GM21825 (cell line): ENCODE data around the gene RFX7.
"Not testable (repeated sequence)": the region's sequence is repeated elsewhere in the genome, so short reads cannot be mapped to it uniquely, and the experiment has no call there.

ENCODE experiments used
- ATAC-seq: cut with Tn5 transposase; IDR thresholded peaks from one replicate; pipeline ENCODE4 v1.9.1; 2021; ENCODE audit warnings: mild to moderate bottlenecking, moderate library complexity; ENCODE audit not compliant: unreplicated experiment

Gene RFX7

DNA sequence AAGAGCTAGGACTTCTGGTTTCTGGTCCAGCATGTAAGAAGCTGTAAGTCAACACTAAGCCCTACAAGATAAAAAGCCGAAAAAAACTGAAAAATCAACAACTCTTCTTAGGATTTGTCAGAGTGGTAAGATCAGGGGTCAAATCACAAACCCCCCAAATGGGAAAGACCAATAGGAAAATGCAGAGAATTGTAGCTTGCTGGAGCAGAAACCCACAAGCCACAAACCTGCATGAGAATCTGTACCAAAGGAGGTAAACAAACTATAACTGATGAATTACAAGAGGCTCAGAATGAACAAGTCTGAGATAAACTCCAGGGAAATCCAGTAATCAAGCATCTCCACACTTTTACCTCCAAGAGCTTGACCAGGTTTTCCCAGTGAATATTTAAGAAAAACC is 36.0 kb downstream of the RFX7 start:
- ATAC-seq = no peak

DNA sequence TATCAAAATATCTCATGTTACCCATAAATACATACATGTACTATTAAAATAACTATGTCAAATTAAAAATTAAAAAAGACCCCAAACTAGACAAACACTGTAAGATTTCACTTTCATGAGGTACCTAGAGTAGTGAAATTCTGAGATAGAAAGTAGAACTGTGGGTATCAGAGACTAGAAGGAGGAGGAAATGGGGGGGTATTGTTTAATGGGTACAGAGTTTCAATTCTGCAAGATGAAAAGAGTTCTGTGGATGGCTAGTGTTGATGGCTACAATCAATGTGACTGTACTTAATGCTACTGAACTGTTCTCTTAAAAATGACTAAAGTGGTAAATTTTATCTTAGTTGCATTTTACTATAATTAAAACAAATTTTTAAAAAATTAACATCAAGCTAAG is 36.6 kb downstream of the RFX7 start:
- ATAC-seq = peak; percentile 62

DNA sequence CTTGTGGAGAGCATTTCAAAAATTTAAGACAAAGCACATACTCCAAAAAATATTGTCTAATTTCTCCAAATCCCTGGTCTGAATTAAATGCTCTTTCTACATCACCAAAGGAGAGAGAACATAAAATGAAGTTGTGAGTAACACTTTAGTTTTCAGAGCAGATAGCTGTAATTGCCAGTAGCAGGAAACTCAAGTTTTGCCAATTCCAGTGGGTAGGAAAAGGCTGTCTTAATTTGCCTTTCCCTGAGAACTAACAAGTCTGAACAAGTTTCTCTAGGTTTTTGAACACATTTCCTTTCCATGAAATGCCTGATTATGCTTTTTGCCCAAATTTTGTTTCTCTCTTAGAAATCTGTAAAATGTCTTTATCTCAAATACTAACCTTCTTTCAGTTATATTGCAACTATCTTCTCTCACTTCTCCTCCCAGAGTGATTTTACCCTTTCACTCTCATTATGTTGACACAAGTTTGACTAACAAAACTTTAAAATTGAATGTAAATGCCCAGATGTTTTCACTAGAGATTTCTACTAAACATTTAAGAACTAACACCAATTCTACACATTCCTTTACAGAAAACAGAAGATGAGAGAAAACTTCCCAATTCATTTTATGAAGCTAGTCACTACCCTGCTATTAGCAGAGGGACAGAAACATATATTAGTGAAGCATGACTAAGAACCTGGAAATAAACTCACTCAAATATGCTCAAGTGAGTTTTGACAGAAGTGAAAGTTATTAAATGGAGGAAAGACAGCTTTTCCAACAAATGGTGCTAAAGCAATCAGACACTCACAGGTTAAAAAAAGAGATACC is 38.4 kb downstream of the RFX7 start:
- no peak for ATAC-seq

DNA sequence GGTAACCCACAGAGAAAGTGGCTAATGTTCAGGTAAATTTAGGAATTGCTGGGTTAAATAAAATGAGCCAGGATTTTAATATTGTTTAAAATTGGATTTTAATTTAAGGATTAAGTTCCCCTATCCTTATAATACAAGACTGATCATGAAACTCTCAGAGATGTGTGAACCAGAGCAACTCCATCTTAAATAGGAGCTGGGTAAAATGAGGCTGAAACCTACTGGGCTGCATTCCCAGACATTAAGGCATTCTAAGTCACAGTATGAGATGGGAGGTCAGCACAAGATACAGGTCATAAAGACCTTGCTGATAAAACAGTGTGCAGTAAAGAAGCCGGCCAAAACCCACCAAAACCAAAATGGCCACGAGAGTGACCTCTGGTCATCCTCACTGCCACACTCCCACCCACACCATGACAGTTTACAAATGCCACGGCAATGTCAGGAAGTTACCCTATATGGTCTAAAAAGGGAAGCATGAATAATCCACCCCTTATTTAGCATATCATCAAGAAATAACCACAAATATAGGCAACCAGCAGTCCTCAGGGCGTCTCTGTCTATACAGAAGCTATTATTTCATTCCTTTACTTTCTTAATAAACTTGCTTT is 40.3 kb downstream of the RFX7 start:
- ATAC-seq = not testable (repeated sequence)

DNA sequence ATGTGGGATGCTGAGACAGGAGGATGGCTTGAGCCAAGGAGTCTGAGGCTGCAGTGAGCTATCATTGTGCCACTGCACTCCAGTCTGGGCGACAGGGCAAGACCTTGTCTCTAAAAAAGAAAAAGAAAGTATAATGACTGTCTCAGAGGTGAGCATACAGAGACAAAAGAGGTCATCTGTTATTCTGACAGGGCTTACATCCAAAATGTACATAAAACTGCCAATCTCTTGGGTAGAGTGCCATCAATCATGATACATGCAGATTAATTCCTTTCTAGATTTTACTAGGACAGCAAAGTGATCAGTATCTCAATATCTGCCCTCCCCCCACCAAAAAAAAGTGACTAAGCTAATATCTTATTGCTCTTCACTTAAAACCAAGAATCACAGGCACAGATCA is 41.0 kb downstream of the RFX7 start:
- ATAC-seq = no peak

DNA sequence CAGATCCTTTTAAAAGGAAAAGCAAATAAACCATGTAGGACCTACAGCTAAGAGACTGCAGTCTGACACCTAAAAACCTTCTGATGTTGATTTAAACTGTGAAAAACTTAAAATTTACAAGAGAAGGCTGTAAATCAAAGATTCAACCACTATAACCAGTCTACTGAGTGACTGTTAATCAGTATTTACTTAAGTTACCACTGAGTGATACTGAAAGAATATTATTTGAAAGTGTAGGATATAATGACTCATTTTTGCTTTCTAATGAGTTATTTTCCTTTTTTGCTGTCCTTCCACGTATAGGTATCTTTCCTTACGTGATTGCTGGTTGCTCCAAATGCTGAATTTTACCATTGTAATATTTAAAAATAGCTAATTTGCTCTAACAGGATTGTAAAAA is 44.6 kb downstream of the RFX7 start:
- ATAC-seq = no peak

DNA sequence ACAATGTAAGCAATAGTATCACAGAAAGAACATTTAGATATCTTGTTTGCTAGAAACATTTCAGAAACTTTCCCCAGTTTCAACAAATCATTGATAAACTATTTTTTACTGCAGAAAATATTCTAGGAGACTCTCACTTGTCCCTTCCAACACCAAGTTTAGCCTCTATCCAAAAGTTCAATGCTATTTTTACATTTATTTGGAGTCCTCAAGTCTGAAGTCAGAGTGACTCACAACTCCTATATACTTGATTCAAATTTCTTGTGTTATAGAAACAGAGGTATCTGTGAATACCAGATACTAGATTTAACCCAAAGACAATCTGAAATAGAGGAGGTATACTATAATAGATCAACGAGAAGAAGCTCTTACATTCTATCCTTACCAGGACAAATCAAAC is 49.6 kb downstream of the RFX7 start:
- no peak for ATAC-seq

DNA sequence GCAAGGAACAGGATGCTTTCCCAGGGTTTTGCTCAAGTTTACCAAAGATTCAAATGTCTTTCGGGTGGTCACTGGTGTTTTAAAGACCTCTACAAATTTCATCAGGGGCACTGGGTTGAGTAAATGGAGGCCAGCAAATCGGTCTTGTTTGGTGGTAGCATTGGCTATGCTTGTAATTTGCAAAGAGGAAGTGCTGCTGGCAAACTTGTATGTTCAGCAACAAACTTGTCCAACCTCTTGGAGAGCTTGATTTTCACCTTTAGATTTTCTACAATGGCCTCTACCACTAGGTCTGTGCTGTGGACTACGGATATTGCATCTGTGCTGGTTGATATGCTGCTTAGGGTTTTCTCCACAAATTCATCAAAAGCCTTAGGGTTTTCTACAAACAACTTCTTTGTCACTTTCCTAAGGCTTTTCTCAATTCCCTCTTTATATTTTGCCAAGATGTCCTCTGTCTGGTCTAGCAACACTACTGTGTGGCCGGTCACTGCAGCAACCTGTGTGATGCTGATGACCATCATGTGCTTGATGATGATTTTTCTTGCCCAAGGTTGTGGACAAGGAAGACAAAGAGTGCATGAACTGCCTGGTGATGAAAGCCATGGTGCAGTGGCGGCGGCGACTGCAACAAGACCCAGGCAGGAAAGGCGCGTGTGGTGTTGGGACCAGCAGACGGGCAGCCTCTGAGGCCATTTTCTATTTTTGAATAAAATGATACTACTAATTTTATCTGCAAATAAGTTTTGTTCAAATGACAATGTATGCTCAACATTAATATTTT is 50.8 kb downstream of the RFX7 start:
- ATAC-seq = no peak

DNA sequence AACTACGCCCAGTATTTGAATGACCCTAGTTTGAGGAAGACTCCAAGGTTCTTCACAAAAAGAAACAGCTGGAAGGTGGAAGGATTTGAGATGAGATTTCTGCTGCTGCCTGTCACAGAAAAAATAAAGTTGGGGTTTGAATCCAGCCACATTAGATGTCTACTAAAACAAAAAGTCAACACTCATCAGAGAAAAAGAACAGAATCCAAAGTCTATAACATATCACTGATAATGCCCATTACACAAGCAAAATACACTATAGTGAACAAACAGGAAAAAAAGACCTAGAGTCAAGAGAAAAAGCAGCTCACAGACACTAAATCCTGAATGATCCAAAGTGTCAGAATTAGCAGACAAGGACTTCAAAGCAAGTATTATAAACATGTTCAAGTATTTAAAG is 56.0 kb downstream of the RFX7 start:
- ATAC-seq = no peak

DNA sequence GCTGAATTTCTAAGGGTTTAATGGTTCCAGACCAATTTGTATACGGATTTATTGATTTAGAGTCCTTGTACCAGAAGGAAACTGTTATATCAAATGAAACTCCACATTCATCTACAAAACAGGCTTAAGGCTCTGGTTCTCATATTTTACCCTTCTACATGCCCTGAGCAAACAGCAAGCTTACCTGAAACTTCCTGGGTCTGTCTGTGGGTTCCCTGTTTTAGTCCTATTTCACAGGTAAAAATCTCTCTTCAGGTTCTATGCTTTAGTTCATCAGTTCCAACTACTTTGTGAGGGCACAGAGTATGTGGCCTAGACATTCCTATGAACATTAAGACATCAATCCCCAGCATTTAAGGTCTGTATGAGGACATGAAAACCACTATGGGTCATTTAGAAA is 57.7 kb downstream of the RFX7 start:
- ATAC-seq = no peak

DNA sequence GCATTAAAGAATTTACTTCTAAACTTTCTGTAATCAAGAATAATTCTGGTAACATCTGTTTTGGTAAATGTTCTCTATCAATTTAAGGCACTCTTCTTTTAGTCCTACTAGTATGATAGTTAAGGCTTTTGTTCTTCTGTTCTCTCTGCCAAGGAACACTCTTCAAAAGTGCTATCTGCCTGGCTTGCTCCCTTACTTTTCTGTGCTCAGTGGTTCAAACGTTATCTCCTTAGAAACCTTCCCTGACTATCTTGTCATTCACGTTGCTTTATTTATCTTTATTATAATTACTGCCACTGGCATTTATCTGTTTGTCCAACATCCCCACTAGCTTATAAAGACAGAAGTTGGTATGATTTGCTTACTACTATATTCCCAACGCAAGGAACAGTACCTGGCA is 59.2 kb downstream of the RFX7 start:
- no peak for ATAC-seq

DNA sequence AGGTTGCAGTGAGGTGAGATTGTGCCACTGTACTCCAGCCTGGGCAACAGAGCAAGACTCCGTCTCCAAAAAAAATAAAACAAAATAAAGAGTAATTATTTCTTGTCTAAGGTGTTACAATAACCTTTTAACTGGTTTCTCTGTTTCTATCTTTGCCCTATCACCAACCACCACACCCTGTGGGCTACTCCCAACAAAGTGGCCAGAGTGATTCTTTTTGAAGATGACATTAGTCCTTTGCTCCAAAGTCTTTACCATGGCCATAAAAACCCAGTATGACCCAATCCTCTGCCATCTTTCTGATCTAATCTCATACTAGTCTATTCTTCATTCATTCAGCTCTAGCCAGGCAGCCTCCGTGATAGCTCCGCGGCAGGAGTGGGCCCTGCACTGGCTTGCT is 62.8 kb downstream of the RFX7 start:
- ATAC-seq = no peak

DNA sequence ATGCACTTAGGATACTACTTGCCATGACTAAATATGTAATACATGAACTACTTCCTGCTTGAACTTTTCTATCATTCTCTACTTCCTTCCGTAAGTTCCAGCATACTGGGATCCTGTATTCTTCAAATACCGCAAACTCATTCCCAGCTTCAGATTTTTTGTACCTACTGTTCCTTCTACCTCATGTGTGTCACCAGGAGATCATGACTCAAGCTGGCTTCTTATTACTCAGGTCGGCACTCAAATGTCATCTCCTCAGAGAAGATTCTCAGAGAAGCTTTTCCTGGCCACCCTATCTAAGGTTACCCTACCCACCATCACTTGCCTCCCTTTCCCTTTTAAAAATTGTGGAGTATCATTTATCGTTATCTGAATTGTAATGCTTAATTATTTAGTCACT is 66.7 kb downstream of the RFX7 start:
- no peak for ATAC-seq

DNA sequence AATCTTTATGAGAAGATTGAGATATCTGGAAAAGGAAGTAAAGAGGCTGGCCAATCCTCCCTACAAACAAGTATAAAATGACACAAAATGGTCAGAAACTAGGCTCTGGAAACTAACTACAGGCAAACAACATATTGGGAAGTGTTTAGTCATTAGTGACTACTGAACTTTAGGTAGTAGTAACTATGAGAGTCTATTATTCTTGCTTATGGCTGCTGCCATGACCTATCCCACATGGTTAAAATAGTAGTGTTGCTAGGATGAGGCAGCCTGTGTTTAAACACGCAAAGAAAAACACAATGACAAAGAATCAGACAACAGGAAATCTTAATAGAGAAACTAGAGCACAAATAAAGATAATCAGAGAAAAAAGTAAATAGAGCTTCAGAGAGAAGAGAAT is 67.9 kb downstream of the RFX7 start:
- no peak for ATAC-seq

DNA sequence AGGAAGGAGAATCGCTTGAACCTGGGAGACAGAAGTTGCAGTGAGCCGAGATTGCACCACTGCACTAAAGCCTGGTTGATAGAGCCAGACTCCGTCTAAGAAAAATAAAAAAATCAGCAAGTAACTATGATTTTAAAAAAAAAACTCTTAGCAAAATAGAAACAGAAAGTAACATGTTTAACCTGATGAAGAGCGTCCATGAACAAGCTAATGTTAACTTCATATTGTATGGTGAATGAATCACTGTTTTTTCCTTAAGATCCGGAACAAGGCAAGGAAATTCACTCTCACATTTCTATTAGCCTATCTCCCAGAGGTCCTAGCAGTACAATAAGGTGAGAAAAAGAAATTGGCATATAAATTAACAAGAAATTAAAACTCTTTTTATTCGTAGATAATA is 69.0 kb downstream of the RFX7 start:
- no peak for ATAC-seq

DNA sequence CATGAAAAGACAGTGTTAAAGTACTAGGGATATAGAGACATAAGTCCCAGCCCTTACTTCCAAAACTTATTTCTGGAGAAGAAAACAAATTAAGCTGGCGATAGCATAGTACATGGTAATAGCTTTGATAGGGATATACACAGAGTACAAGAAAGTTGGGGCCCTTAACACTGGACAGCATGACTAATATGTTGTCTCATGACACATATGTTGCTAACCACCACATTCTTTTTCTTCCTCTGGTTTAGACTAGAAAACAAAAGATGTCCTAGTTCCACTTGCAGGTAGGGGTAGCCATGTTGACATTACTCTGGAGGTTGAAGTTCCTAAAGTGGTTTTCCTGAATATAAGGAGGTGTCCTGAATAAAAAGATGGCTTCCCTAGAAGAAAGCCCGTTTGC is 75.3 kb downstream of the RFX7 start:
- ATAC-seq = no peak

DNA sequence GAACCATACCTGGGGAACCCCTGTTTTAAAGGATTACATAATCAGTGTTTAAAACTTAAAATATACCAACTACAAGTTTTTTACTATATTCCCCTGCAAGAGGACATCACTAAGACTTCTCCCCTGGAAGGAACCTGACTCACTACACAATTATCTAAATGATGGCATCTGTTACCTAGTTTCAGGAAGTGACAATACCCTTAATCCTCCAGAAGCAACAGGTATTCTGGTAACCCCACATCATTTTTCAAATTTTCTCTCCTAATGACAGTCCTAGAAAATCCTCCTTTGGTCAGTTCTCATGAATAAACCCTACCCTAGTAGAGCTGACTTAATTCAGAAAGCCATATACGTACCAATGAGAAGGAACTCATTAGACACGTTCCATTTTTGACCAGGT is 78.4 kb downstream of the RFX7 start:
- ATAC-seq = no peak

DNA sequence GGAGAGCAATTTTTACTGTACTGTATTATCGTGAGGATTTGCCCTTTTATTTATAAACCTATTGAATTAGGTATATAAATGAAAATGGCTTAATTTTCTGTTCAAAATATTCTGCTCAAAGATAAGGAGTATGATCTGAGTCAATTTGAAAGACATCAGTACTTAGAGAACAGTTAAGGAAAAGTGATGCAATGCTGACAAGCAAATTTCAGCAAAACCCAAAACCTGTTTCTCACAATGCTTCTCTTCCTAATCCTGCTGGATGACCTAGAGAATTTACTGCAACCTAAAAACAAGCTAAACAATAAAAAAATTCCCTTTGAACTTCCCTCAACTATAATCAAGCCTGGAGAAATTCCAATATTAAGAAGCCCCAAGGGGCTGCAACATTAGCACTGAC is 82.7 kb downstream of the RFX7 start:
- ATAC-seq = no peak

DNA sequence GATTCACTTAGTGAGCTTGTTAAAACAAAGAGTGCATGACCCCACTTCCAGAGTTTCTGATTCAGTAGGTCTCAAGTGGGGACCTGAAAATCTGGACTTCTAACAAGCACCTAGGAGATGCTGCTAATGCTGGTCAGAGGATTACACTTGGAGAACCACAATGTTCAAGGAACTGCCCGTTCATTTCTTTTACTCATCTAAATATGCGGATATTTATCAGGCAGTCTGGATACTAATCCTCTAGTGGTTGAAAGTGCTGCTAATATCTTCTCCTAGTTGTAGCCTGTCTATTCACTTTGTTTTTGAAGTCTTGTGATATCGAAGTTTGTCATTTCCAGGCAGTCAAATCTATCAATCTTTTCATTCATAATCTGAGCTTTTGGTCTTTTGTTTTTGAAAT is 86.8 kb downstream of the RFX7 start:
- ATAC-seq = no peak

DNA sequence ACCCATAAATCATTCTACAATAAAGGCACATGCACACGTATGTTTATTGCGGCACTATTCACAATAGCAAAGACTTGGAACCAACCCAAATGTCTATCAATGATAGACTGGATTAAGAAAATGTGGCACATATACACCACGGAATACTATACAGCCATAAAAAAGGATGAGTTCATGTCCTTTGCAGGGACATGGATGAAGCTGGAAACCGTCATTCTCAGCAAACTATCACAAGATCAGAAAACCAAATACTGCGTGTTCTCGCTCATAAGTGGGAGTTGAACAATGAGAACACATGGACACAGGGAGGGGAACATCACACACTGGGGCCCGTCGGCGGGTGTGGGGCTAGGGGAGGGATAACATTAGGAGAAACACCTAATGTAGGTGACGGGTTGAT is 88.4 kb downstream of the RFX7 start:
- not testable (repeated sequence) for ATAC-seq

DNA sequence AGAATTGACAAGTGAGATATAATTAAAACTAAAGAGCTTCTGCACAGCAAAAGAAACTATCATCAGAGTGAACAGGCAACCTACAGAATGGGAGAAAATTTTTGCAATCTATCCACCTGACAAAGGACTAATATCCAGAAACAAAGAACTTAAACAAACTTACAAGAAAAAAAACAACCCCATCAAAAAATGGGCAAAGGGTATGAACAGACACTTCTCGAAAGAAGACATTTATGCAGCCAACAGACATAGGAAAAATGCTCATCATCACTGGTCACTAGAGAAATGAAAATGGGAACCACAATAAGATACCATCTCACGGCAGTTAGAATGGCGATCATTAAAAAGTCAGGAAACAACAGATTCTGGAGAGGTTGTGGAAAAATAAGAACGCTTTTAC is 88.9 kb downstream of the RFX7 start:
- not testable (repeated sequence) for ATAC-seq

DNA sequence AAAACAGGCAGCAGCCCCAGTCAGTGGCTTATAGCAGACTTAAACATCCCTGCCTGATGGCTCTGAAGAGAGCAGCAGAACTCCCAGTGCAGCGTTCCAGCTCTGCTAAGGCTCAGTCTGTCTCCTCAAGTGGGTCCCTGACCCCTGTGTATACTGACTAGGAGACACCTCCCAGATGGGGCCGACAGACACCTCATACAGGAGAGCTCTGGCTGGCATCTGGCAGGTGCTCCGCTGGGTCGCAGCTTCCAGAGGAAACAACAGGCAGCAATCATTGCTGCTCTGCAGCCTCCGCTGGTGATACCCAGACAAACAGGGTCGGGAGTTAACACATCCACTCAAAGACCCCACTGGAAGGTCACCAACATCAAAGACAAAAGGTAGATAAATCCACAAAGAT is 93.5 kb downstream of the RFX7 start:
- ATAC-seq = no peak
